Body of pancreas (tissue), 4 donors: ENCODE measurements around the gene HSD3B7.

ENCODE experiments used
- POLR2A ChIP-seq, 3 donors: fragments of 450-650 bp; IDR thresholded peaks; one replicate each; pipeline ENCODE4 v1.6.1; 2016; ENCODE audit warnings: antibody characterized with exemption in 3 of 3, mild to moderate bottlenecking in 2 of 3
- TF ChIP-seq, protein P1 (sequence below), 7 experiments: fragments of 450-650 bp in 4 of 7; fragments of 200-600 bp in 3 of 7; sonication (generic) in 3 of 7; IDR thresholded peaks; one replicate each; pipeline ENCODE4 v1.5.1; 2016 to 2019; ENCODE audit warnings: antibody characterized with exemption in 7 of 7

DNA sequence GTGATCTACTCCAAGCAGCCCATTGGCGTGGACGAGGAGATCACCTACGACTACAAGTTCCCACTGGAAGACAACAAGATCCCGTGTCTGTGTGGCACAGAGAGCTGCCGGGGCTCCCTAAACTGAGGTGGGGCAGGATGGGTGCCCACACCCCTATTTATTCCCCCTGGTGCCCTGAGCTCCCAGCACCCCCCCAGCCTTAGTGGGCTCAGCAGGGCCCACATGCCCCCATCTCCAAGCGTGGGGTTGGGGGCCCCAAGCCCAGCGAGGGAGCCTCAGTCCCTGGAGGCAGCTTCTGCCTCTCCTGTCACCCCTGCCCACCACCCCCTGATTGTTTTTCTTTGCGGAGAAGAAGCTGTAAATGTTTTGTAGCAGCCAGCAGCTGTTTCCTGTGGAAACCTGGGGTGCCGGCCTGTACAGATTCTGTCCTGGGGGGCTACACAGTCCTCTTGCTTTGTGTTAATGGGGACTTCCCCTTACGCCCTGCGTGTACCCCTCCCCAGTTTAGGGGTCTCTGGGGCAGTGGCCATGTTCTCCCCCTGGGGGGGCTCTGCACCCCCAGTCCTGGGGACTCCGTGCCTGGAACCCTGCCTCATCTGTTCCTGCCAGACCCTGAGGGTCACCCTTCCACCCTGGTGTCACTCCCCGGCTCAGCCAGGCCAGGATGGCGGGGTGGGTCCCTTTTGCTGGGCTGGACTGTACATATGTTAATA, 953 bp upstream of the HSD3B7 start:
- TF ChIP-seq, protein P1, sequence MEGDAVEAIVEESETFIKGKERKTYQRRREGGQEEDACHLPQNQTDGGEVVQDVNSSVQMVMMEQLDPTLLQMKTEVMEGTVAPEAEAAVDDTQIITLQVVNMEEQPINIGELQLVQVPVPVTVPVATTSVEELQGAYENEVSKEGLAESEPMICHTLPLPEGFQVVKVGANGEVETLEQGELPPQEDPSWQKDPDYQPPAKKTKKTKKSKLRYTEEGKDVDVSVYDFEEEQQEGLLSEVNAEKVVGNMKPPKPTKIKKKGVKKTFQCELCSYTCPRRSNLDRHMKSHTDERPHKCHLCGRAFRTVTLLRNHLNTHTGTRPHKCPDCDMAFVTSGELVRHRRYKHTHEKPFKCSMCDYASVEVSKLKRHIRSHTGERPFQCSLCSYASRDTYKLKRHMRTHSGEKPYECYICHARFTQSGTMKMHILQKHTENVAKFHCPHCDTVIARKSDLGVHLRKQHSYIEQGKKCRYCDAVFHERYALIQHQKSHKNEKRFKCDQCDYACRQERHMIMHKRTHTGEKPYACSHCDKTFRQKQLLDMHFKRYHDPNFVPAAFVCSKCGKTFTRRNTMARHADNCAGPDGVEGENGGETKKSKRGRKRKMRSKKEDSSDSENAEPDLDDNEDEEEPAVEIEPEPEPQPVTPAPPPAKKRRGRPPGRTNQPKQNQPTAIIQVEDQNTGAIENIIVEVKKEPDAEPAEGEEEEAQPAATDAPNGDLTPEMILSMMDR (IDR thresholded peaks at IDR 0.05), result no peak
- TF ChIP-seq POLR2A (IDR thresholded peaks at IDR 0.05), result no peak
